ENCODE data around the gene RBP3.

Gene RBP3

GRCh38 chr10:47308775-47309174 is 39.4 kb upstream of the RBP3 start:
- ATAC-seq = no peak

GRCh38 chr10:47309408-47310089 is 38.6 kb upstream of the RBP3 start:
- TF ChIP-seq GLIS3 (CRISPR knock-in tag; IDR thresholded peaks at IDR 0.05) (no peak), CSRNP3 (CRISPR knock-in tag; IDR thresholded peaks at IDR 0.05) (no peak), PATZ1 (CRISPR knock-in tag; IDR thresholded peaks at IDR 0.05; ENCODE audit: borderline replicate concordance) (no peak), ARNTL (CRISPR knock-in tag; IDR thresholded peaks at IDR 0.05; ENCODE audit: borderline replicate concordance, low read depth) (no peak), ZFP30 (CRISPR knock-in tag; IDR thresholded peaks at IDR 0.05) (no peak), RARB (CRISPR knock-in tag; IDR thresholded peaks at IDR 0.05) (no peak), ZNF70 (CRISPR knock-in tag; IDR thresholded peaks at IDR 0.05) (no peak), PPARA (CRISPR knock-in tag; IDR thresholded peaks at IDR 0.05; ENCODE audit: borderline replicate concordance) (no peak)
- ATAC-seq = no peak

More at GRCh38 chr10:47308775-47309174, 39.4 kb upstream of the RBP3 start:
- TF ChIP-seq ARNTL (CRISPR knock-in tag; IDR thresholded peaks at IDR 0.05; ENCODE audit: borderline replicate concordance, low read depth) (no peak), TOX (CRISPR knock-in tag; IDR thresholded peaks at IDR 0.05; ENCODE audit: borderline replicate concordance) (no peak), ISL1 (CRISPR knock-in tag; IDR thresholded peaks at IDR 0.05) (no peak), PPARA (CRISPR knock-in tag; IDR thresholded peaks at IDR 0.05; ENCODE audit: borderline replicate concordance) (no peak), ZNF565 (CRISPR knock-in tag; conservative IDR thresholded peaks at IDR 0.05; ENCODE audit: low read depth) (no peak), ZNF70 (CRISPR knock-in tag; IDR thresholded peaks at IDR 0.05) (no peak), TSHZ2 (CRISPR knock-in tag; IDR thresholded peaks at IDR 0.05) (no peak), ZFP3 (CRISPR knock-in tag; IDR thresholded peaks at IDR 0.05) (no peak), TCF4 (CRISPR knock-in tag; IDR thresholded peaks at IDR 0.05; ENCODE audit: borderline replicate concordance) (no peak), OSR1 (CRISPR knock-in tag; IDR thresholded peaks at IDR 0.05) (no peak), PATZ1 (CRISPR knock-in tag; IDR thresholded peaks at IDR 0.05; ENCODE audit: borderline replicate concordance) (no peak), SNAI2 (CRISPR knock-in tag; IDR thresholded peaks at IDR 0.05) (no peak), CSRNP3 (CRISPR knock-in tag; IDR thresholded peaks at IDR 0.05) (no peak), CSDC2 (CRISPR knock-in tag; IDR thresholded peaks at IDR 0.05) (no peak), CREB5 (CRISPR knock-in tag; IDR thresholded peaks at IDR 0.05; ENCODE audit: low read depth) (no peak)

Measured in SK-N-SH treated with all-trans-retinoic acid at 6 μM for 48 hours (cell line).